Dermis blood vessel endothelial cell (primary cell): ENCODE data around the gene CTH. TPM values are rescaled to one million over a fixed set of nuclear protein-coding genes. Genes with fewer than 3 reads are reported as not detected.
A peak's percentile ranks its signal among the peaks of the same experiment; 100 is the strongest.
"Not testable (repeated sequence)": the region's sequence is repeated elsewhere in the genome, so short reads cannot be mapped to it uniquely, and the experiment has no call there.

Experiments
- DNase-seq: peaks from one replicate; pipeline ENCODE4 v3.0.0; 2010
- total RNA-seq: library from RNA; depleted of rRNA; stranded (reverse); fragments of >200 nt; gene quantifications from 2 replicates; pipeline ENCODE4 v1.2.3, GENCODE V29; 2014

Gene CTH
- total RNA-seq, 1 donor from 2014 or later: 1.0 TPM

GRCh38 chr1:70459496-70460225 is 48.6 kb downstream of the CTH start:
- no peak for DNase-seq

DNA sequence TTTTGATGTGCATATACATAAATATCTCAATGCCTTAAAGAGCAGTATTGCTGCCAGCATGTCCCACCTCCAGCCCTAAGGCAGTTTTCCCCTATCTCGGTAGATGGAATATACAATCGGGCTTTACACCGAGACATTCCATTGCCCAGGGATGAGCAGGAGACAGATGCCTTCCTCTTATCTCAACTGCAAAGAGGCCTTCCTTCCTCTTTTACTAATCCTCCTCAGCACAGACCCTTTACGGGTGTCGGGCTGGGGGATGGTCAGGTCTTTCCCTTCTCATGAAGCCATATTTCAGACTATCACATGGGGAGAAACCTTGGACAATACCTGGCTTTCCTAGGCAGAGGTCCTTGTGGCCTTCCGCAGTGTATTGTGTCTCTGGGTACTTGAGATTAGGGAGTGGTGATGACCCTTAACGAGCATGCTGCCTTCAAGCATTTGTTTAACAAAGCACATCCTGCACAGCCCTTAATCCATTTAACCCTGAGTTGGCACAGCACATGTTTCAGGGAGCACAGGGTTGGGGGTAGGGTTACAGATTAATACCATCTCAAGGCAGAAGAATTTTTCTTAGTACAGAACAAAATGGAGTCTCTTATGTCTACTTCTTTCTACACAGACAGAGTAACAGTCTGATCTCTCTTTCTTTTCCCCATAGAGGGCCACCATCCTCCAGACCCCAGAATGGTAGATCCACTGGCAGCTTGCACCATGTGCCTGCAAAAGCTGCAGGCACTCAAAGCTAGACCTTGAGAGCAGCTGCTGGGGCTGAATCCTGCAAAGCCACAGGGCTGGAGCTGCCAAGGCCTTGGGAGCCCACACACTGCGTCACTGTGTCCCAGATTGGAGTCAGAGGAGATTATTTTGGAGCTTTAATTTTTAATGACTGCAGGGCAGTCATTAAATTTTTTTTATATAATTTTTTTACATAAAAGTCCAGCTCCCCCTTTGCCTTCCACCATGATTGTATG is 50.0 kb downstream of the CTH start:
- not testable (repeated sequence) for DNase-seq

- DNase-seq: no peak
Measured at GRCh38 chr1:70462611-70463010, 51.5 kb downstream of the CTH start.

- no peak for DNase-seq
Measured at GRCh38 chr1:70465911-70466310, 54.8 kb downstream of the CTH start.

GRCh38 chr1:70467531-70467930 is 56.5 kb downstream of the CTH start:
- DNase-seq: no peak

- no peak for DNase-seq
Measured at GRCh38 chr1:70468180-70468579, 57.1 kb downstream of the CTH start.

DNA sequence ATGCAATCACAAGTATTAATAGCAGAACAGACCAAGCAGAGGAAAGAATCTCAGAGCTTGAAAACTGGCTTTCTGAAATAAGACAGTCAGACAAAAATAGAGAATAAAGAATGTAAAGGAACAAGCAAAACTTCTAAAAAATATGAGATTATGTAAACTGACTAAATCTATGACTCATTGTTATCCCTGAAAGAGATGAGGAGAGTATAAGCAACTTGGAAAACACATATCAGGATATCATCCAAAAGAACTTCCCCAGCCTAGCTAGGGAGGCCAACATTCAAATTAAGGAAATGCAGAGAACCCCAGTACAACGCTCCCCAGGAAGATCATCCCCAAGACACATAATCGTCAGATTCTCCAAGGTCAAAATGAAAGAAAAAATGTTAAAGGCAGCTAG is 58.1 kb downstream of the CTH start:
- DNase-seq: not testable (repeated sequence)

DNA sequence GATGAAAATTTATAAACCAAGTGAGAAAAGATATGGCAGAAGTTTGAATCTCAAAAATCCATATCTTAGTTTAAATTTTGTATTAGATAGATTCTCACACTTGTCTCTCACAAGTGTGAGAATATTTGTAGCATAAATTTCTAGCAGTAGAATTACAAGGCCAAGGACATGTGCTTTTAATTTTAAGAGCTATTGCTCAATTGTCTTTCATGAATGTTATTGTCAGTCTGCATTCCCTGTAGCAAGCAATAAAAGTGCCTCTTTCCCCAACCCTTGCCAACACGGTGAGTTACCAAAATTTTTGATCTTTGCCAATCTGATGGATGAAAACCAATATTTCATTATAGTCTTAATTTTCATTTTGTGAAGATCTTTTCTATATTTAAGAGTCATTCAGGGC is 64.0 kb downstream of the CTH start:
- no peak for DNase-seq

DNA sequence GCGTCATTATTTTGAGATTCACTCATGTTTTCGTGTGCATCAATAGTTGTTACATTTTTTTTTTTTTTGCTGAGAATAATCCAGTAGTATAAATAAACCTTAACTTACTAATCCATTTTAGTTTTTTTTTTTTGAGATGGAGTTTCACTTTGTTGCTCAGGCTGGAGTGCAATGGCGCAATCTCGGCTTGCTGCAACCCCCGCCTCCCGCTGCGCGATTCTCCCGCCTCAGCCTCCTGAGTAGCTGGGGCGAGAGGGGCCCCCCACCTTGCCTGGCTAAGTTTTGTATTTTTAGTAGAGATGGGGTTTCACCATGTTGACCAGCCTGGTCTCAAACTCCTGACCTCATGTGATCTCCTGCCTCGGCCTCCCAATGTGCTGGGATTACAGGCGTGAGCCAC is 66.0 kb downstream of the CTH start:
- no peak for DNase-seq

- not testable (repeated sequence) for DNase-seq
Measured at GRCh38 chr1:70477905-70478304, 66.8 kb downstream of the CTH start.

DNA sequence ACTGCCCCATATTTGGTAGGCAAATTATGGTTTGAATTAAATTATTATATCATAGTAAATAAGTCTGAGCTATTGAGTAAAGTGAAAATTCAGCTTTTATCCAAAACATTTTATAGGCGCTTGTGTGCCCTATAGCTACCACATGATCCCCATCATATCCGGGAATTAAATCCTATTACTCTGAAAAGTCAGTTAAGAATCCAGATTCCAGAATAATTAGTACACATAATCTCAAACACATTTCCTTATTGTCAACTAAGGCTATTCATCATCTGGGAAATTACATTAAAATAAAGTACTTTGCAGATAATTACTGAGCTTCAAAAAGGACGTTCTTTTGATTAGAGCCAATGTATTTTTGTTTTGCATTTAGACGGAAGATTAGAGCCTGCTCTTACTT is 72.3 kb downstream of the CTH start:
- DNase-seq: no peak

DNA sequence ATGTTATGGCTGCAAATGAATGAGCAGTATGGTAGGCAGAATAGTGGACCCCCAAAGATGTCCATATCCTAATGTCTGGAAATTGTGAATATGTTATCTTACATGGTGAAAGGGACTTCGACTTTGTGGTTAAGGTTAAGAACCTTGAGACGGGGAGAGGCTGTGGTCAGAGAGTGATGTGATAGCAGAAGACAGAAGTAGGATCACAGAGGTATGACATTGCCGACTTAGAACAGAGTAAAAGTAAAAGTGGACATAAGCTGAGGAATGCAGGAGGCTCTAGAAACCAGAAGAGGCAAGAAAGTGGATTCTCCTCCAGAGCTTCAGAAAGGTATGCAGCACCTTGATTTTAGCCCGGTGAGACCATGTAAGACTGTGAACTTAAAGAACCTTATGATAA is 74.6 kb downstream of the CTH start:
- DNase-seq: no peak

DNA sequence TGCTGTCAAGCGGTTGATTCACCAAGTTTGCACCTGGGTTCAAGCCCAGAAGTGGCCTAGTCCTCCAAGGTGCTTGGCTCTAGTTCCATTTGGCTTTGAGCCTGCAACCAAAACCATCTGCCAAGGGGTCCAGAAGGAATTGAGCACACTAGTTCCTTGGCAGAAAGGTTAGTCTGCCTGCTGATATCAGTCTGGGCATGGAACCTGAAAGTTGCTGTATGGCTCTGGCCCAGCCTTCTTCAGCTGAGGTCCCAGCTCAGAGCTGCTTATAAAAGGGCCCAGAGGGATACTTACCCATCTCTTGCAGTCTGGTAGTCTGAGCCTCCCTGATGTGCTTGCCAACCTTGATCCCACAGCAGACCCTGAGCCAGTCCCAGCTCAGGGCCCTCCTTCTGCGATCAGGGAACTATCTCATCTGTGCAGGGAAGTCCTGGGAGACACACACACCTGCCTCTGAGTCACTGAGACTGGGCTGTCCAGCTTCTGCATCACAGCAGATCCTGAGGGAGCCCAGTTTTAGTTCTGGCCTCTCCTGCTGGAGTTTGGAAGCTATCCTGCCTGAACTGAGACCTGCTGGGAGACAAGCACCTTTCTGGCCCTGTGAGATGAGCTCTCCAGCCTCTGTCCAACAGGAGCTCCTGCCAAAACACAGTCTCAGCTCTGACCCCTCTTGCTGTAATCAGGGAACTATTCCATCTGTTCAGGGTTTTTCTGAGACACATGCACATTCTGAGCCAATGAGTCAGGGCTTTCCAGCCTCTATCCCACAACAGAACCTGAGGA is 75.8 kb downstream of the CTH start:
- DNase-seq: no peak

DNA sequence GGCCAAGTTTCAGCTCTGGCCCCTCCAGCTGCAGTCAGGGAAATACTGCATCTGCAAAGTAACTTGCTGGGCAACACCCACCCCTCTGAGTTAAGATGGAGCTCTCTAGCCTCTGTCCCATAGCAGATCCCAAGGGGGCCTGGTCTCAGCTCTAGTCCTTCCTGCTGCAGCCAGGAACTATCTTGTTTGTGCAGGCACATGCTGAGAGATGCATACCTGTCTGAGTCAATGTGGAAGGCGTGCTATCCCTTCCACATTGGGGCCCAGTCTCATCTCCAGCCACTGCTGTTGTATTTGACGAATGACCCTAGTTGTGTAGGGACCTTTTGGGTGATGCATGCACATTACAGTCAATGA is 76.4 kb downstream of the CTH start:
- no peak for DNase-seq

- peak; percentile 74 for DNase-seq
Measured at GRCh38 chr1:70487910-70488665, 77.0 kb downstream of the CTH start.

Other genes with a start within 250 kb of the CTH start
- gene LRRC40, start 205.7 kb upstream of the CTH start, total RNA-seq: 28.2 and 36.6 TPM in 2 replicates
- 116 and 121 TPM in 2 replicates for gene SRSF11, start 189.9 kb upstream of the CTH start, total RNA-seq
- 25.9 and 27.6 TPM in 2 replicates for gene ANKRD13C, start 56.5 kb upstream of the CTH start, total RNA-seq